Left renal pelvis (tissue), 4 donors: ENCODE measurements around the gene HDGFL1. TPM values are rescaled to one million over a fixed set of nuclear protein-coding genes. Genes with fewer than 3 reads are reported as not detected.

Experiments used
- DNase-seq, 4 donors: peaks; one replicate each; pipeline ENCODE4 v3.0.0-alpha.2; 2013; ENCODE audit warnings: low read depth in 4 of 4, low spot score in 3 of 4
- polyA plus RNA-seq, 4 donors: library from polyadenylated mRNA; unstranded; fragments of 120-200 nt; gene quantifications; one replicate each; pipeline ENCODE4 v1.2.1, GENCODE V29; 2013; ENCODE audit not compliant: insufficient read length in 4 of 4

HDGFL1 gene
- polyA plus RNA-seq, 4 donors, result not detected

GRCh38 chr6:22589118-22589517, 19.8 kb downstream of the HDGFL1 start:
- no peak for DNase-seq

GRCh38 chr6:22590423-22590822, 21.1 kb downstream of the HDGFL1 start:
- no peak for DNase-seq

GRCh38 chr6:22593895-22594294, 24.5 kb downstream of the HDGFL1 start:
- DNase-seq, result no peak

GRCh38 chr6:22596011-22596410, 26.6 kb downstream of the HDGFL1 start:
- no peak for DNase-seq

GRCh38 chr6:22598339-22598738, 29.0 kb downstream of the HDGFL1 start:
- DNase-seq, result no peak

- no peak for DNase-seq
These were observed 30.7 kb downstream of the HDGFL1 start for GRCh38 chr6:22600059-22600458.

GRCh38 chr6:22601984-22602383, 32.6 kb downstream of the HDGFL1 start:
- no peak for DNase-seq

GRCh38 chr6:22605736-22606135, 36.4 kb downstream of the HDGFL1 start:
- DNase-seq, result no peak

GRCh38 chr6:22610127-22610526, 40.8 kb downstream of the HDGFL1 start:
- no peak for DNase-seq

GRCh38 chr6:22612236-22612635, 42.9 kb downstream of the HDGFL1 start:
- DNase-seq, result no peak

- no peak for DNase-seq
These were observed 43.7 kb downstream of the HDGFL1 start for GRCh38 chr6:22613051-22613450.

GRCh38 chr6:22613695-22614094, 44.3 kb downstream of the HDGFL1 start:
- DNase-seq, result peak in 1 of 4 donors; percentile 22

- DNase-seq, result no peak
These were observed 45.2 kb downstream of the HDGFL1 start for GRCh38 chr6:22614547-22614946.

GRCh38 chr6:22621028-22621427, 51.7 kb downstream of the HDGFL1 start:
- DNase-seq, result no peak
